Kasumi-1 (cell line): Measurements from ENCODE around the gene ERCC4.

ENCODE experiments used
- DNase-seq, 2 experiments: peaks; one replicate each; lab custom pipeline; 2025; lab: John Stamatoyannopoulos, UW

ERCC4 gene

DNA sequence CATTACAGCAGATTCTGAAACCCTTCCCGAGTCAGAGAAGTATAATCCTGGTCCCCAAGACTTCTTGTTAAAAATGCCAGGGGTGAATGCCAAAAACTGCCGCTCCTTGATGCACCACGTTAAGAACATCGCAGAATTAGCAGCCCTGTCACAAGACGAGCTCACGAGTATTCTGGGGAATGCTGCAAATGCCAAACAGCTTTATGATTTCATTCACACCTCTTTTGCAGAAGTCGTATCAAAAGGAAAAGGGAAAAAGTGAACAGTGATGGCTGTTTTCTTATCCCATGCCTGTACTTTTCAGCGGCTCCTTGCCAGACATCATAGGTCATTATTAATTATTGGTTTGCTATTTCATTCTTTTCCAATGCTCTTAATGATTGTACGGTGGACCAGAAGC, 28.1 kb downstream of the ERCC4 start:
- no peak for DNase-seq

DNA sequence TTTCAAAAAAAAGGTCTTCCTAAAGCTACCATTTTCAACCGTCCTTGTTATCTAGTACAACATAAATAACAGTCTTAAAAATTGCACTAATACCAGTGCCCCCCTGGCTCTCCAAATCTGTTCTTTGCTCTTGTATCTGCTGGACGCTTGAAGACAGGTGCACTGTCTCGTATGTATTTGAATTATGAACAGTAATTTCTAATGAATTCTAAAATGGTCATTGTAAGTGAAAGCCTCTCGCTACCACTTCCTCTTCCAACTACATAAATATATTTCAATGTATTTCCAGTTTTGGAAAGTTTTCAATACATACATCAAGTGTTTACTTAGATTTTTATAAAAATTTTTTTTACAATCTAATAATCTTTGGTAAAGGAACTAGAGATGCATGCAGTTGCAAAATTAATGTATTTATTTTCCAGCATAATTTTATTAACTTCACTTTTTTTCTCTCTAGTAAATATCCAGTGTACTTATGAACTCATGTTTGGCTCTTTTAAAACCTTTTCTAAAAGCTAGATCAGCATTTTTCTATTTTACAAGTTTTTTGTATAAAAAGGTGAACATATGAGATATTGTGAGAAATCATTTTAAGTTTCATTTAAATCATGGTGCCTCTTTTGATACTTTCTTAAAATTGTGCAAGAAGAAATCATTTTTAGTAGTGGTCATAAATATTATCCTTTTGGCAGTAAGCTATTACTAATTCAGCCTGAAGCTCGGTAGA, 31.0 kb downstream of the ERCC4 start:
- DNase-seq: no peak

DNA sequence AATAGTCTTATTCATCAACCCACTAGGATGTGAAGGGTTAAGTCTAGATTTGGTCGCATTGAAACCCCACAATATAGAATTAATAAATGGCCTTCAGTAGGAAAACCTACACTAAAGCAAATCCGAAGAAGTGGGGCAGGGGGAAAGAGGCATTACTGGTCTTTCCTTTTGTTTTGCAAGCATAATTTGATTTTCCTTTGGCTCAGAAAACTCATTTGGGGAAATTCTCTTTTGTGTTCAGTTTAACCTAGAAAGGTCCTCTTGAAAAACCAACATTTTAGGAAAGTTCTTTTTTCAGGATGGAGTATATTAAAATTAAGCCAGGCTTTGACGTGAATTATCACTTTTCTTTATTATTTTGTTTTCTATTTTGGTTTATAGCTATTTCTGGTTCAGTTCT, 31.7 kb downstream of the ERCC4 start:
- no peak for DNase-seq

DNA sequence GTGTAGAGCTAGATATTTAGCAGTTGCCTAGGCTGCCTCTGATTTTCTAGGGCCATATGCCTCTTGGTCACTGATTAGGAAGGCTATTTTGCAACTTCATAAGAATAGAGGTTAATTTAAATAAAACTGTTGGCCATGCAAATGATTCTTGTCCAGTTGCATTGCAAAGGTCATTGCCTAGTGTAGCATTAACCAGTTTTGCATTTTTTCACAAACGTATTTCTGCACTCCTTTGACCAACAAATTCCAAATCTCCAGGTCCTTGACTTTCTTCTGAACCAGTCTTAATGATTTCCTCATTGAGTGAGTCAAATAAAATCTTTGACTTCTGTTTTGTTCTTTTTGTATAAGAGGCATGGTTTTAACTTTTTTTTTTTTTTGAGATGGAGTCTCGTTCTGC, 33.5 kb downstream of the ERCC4 start:
- no peak for DNase-seq

DNA sequence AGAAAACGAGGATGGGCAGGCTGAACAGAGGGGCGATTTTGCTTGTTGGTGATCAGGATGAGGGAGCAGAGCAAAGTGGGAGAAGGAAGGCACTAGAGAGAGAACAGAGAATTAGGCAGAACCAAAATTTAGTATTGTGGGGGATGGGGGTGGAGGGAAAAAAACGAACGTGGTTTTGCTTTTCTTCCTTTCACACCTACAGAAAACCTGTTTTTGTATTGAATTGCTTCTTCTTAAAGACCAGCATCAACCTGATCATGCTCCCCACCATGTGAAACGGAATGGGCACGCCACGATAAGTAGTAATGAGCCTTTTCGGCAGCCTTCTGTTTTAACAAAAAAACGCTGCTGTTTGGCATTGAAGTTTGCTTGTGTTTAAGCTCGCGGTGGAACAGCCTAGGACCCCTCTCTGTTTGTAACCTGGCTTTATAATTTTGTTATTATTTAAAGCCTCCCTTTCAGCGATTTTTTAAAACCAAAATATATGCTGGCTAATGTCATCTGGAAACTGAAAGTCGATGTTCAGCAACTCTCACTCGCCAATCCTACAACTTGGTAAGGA, 36.8 kb downstream of the ERCC4 start:
- no peak for DNase-seq

DNA sequence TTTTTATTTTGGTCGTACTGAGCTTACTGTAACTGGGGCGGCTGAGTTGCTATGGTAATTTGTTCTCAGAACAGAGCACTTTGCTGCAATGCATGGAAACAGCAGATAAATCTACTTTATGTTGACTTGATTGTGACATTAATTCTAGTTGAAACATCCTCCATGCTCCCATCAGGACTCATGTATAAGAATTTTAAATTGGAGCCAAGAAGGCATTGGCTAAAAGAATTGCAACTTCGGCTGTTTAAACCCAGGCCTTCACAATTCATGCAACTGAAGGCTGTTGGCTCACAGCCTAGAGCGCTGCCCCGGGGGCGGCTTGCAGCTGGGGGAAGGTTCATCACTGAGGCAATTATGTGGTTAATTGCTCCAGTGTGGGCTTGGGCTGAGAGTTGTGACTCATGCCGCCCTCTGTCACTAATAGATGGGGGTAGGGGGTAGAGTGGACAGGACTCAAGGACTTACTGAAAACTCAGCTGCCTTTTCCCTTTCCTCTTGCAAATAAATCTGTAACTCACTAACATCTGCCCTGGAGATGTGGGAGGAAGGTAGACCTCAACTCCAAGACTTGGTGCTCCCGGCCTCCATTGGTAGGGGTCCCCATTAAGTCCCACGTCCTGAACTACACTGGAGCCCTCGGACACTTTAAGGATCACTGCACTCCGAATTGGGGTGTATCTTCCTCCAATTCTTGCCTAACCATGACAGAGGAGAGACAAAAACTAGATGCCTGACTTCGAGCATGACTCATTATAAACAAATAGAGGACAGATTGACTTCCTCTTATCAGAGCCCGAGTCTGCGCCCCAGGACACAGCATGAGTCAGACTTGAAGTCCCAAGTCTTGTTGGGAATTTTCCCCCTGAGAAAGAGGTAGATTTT, 37.5 kb downstream of the ERCC4 start:
- DNase-seq: peak; percentile 63 to 70

DNA sequence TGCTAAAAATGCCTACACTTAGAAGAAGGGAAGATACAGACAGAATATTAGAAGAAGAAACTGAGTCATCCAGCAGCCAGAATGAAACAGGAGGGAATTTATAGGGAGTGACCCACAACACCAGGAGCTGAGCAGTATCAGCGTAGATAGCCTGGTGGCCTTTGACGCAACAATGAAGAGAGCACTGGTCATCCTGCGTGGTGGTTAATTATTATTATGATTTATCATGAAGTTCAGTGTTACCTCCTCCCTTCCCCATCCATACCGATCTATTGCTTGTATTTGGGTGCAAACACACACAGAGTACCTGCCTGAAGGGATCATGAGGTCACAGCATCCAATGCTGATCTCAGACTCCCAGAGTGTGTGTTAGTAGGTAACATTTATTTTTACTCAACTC, 38.5 kb downstream of the ERCC4 start:
- DNase-seq: no peak

DNA sequence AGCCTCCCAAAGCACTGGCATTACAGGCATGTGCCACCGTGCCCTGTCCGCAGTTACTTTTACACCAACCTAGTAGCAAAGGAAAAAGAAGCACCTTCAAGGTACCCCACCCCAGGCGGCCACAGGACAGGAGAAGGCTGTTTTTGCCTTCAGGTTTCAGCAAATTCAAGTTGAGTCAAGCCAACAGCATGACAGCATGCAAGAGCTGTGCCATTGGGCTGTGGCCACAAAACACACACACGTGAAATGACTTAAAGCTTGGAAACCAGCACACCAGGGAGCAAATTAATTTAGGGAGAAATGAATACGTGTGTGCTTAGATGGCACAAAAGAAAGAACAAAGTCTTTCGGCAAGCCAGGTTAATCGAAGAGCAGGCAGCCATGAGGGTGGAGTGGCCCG, 39.7 kb downstream of the ERCC4 start:
- DNase-seq: no peak

DNA sequence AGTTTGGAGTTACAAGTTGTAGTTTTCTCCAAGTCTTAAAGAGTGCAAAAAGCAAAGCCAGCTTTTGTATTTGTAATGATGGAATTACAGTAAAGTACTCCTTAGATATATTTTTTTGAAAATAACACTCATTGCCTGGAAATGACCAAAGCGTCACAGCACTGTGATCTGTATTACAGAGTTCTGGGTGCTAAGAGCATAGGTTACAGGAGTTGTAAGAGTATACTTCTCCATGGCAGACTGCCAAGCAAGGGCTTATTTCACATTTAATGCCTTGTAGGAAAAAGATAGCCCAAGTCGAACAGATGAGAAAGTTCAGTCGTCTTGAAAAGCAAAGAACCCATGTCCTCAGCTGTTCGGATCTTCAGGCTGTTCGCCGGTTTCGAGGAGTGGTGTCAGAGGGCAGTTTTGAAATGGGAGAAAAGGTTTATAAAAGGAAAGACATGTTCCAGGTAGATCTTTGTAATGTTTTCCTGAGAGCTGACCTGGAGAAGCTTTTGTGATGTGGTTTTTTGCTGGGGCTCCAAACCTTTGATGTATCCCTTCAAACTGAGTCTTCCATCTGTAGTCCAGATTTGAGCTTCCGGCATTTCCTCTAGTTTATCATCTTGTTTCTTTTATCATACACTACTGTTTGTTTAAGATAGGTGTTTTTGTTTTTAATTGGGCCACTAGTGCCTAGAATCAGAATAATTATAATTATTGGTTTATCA, 41.3 kb downstream of the ERCC4 start:
- no peak for DNase-seq

DNA sequence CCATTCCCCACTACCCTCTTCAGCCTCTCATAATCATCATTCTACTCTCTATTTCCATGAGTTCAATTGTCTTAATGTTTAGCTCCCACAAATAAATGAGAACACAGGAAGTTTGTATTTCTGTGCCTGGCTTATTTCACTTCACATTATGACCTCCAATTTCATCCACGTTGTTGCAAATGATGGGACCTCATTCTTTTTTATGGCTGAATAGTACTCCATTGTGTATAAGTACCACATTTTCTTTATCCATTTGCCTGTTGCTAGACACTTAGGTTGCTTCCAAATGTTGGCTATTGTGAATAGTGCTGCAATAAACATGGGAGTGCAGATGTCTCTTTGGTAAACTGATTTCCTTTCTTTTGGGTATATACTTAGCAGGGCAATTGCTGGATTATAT, 42.3 kb downstream of the ERCC4 start:
- DNase-seq: no peak

DNA sequence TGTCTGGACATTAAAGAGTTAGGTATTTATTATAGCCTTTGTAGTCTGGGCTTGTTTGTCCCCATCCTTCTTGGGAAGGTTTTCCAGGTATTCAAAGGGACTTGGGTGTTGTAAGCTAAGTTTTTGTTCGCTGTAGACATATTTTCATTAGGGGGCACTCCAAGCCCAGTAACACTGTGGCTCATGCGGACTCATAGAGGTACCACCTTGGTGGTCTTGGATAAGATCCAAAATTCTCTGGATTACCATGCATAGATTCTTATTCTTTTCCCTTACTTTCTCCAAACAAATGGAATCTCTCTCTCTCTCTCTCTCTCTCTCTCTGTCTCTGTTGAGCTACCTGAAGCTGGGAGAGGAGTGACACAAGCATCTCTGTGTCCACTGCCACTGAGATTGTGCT, 48.9 kb downstream of the ERCC4 start:
- no peak for DNase-seq

DNA sequence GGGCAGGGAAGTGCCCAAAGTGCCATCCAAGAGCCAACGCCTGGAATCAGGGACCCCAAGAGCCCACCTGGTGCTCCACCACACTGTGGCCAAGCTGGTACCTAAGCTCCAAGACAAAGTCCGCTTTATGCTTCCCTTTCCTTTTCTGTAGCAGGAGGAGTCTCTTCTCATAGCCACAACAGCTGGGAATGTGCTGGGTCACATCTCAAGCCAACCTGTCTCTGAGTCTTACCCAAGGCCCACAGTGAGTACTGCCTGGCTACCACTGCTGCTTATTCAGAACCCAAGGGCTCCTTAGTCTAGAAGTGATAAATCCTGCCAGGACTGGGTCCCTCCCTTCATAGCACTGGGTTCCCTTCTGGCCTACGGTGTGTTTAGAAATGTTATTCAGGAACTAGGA, 49.8 kb downstream of the ERCC4 start:
- DNase-seq: no peak

DNA sequence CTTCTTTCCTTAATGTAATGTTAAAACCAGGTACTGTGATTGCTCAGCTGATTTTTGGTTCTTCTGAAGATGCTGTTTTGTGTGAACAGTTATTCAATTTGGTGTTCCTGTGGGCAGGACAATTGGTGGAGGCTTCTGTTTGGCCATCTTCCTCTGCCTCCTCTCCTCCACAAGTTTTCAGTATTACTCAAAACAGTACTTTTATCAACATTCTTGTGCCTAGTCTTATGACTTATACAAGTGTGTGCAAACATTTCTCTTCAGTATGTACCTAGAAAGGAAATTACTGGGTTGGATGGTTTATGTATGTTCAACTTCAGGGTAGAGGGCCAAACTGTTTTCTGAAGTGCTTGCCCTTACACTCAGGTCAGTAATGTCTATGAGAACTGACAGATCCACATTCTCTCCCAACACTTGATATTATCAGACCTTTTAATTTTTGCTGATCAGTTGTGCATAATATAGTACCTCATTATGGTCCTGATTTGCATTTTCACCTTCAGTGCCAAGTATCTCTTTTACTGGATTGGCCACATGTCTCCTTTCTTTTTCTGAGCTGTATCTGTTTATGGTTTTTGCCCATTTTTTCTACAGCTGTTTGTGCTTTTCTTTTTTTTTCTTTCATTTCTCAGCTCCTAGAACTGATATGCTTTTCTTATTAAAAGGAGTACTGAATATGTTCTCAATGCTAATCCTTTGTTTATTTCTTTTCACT, 50.9 kb downstream of the ERCC4 start:
- no peak for DNase-seq

DNA sequence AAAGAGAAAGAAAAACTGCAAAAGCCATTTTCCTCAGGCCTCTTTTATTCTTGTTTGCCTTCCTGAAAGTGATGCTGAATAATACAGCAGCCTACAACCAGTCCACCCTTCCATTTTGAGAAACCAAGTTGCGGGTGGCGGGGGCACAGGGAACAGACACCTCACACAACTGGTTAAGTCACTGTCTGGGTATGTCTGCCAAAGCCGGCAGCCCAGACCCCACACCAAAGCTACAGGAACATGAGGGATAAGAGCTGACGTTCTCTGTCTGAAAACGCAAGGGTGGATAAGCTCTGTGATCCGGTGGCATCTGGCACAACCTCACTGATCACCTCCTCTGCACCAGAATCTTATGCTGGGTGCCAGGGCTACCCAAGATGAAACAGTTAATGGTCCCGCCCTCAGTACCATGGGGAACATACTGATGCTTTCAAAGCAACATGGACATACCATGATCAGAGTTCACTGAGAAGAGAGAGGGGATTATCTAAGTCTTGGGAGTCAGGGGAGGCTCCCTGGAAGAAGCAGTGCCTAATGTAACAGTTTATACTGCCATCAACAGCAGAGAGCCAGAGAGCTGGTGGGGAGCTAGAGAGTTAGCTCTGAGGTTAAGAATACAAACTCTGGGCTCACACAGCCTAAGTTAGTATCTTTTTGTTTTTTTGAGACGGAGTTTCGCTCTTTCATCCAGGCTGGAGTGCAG, 53.5 kb downstream of the ERCC4 start:
- DNase-seq: no peak

DNA sequence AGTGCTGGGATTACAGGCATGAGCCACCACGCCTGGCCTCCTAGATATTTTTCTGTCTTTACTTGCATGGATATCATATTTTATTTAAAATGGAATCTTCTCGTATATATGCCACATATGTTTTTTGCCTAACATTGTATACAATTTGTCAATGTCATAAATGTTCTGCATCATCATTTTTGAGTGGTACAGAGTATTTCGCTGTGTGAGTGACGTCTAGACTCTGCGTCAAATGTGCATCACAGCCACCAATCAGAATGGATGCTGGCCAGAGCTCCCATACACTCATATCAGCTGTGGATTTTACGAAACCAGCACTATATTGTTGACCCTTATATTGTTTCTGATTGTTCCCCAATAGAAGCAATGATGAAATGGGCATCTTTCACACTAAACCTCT, 57.2 kb downstream of the ERCC4 start:
- no peak for DNase-seq

DNA sequence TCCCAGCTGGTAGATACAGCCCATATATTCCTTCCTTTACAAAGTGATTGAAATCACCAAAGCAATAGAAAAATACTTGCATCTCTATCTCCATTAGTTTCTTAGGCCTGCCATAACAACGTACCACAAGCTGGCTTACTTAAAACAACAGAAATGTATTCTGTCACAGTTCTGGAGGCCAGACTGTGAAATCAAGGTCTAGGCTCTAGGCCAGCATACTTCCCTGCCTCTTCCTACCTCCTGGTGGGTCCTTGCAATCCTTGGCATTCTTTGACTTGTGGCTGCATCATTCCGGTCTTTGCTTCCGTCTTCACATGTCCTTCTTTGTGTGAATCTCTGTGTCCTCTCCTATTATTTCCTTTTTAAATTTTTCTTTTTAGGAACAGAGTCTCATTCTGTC, 62.5 kb downstream of the ERCC4 start:
- no peak for DNase-seq

DNA sequence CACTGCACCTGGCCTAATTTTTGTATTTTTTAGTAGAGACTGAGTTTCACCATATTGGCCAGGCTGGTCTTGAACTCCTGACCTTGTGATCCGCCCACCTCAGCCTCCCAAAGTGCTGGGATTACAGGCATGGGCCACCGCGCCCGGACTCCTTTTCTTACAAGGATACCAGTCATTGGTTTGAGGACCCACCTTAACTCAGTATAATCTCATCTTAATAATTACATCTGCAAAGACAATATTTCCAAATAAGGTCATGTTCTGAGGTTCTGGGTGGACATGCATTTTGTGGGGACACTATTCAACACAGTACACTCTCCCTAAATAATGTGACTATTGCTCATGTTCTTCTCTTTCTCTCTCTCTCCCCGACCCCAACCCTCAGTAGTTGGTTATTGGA, 63.7 kb downstream of the ERCC4 start:
- no peak for DNase-seq

DNA sequence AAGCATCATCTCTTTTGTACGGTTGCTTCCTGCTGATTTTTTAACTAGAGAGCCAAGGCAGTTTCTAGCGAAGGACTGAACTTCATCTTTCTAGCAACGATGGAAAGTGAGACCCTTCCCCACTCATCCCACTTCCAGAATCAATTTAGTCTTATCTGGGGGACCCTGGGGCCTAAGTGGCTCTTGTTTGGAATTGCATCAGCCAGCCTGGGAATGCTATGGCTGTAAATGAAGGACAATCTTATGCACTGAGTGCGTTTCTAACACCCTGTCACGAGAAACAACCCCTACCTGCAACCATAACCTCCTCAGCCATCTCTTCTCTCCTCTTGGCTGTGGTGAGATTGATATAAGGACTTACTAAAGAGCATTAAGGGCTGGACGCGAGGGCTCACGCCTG, 64.8 kb downstream of the ERCC4 start:
- DNase-seq: no peak

DNA sequence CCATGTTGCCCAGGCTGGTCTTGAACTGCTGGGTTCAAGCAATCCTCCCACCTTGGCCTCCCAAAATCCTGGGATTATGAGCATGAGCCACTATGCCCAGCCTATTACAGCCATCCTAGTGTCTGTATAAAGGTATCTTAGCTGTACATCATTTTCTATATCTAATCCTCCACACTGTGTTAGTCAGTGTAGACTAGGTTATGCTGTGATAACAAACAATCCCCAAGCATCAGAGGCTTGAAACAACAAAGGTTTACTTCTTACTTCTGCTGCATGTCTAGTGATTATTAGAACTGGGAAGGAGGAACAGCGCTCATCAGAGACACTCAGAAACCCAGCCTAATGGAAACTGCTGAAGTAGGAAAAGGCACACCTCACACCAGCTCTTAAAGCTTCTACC, 68.1 kb downstream of the ERCC4 start:
- DNase-seq: no peak

DNA sequence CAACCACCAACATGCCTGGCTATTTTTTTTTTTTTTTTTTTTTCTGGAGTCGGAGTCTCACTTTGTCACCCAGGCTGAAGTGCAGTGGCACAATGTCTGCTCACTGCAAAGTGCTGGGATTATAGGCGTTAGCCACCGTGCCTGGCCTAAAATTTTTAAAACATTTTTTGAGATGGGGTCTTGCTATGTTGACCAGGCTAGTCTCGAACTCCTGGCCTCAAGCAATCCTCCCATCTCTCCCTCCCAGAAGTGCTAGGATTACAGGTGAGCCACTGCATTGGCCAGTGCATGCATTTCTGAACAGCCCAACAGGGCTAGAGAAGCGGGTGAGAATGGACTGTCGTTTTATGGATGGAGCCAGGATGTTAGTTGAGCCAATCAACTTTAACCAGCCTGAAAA, 72.4 kb downstream of the ERCC4 start:
- DNase-seq: no peak

DNA sequence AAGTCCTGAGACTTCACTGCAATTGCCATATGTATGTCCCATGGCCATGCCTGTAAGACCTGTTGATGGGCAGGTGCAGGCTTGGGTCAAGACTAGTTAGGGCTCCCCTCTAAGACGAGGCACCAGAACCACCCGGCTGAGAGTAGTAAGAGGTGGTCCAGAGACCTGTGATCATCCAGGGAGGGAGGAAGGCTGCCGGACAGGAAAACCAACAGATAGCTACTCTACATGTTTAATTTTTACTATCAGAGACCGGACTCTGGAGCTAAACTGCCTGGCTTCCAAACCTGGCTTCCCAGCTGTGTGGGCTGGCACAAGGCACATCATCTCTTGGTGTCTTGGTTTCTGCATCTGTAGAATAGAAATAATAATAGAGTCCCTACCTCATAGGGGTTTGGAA, 73.0 kb downstream of the ERCC4 start:
- no peak for DNase-seq
